Hematopoietic multipotent progenitor cell treated with erythropoietin and hydrocortisone succinate and interleukin-3 and kit ligand, for 8 days (in vitro differentiated cells): ENCODE data around the gene COPRS.

Experiments used
- DNase-seq: peaks from one replicate; pipeline ENCODE4 v3.0.0-alpha.2; 2015

The COPRS gene

DNA sequence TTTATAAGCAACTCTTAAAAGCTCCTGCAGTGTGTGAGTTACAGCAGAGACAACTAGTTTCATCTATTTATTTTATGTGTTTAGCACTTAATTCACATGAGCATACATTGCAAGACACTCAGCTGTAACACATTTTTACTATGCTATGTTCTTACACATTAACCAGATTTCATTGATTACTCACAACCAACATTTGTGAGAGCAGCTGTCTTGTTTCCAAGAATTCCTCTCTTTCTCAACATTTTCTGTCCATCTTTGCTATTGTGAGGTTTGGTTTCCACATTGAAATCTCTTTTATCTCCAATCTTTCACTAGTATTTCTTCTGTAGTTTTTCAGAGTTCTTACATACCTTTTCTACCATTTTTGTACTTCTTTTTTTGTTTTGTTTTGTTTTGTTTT, 51.2 kb downstream of the COPRS start:
- no peak for DNase-seq

DNA sequence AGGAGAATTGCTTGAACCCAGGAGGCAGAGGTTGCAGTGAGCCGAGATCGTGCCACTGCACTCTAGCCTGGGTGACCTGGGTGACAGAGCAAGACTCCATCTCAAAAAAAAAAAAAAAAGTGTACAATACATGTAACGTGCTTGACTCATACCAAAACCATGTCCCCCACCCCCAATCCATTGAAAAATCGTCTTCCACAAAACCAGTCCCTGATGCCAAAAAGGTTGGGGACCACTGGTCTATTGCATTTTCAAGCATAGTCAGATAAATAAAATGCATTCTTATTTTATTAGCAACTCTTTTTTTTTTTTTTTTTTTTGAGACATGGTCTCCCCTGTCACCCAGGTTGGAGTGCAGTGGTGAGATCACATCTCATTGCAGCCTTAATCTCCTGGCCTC, 52.1 kb downstream of the COPRS start:
- DNase-seq = no peak

DNA sequence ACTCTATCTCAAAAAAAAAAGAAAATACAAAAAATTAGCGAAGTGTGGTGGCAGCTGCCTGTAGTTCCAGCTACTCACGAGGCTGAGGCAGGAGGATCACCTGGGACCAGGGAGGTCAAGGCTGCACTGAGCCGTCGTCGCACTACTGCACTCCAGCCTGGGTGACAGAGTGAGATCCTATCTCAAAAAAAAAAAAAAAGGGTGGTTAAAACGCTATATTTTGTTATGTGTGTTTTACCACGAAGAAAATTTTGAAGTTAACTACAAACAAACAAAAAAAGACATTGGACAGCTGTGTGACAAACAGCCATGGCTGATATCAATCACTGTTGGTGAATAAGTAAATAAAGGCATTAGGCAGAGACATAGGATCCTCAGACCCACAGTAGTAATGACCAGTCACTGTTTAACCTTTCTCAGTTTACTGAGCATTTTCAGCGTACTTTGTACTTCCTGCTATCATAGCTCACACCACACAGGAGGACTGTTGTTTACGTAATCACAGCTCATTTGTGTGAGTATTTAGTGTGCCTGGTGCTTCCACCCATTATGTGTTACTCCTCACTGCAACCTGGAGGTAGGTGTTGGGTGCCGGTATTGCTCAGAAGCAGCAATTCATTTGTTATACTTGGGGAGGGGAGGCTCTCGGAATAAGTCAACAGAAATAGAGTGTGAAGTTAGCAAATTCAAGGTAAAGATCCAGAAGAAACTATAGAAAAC, 55.4 kb downstream of the COPRS start:
- DNase-seq = no peak

DNA sequence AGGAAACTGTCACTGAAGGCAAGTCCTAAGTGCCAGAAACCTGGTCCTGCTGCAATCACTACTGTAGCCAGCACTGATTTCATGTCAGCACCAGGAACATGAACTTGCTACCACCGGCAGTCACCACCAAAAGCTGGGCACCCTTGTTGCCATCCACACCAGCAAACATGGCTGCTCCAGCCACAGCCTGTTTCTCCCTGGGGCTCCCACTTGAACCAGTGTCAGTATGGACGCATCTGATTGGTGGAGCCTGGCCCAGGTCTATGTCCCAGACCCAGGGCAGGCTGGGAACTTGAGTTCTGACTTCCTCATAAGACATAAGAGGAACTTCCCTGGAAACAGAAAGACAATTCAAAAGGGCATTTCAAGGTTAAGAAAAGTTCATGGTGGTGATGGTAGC, 56.5 kb downstream of the COPRS start:
- peak; percentile 24 for DNase-seq
